ENCODE data around the gene TNFSF8.

- TF ChIP-seq CTCF (IDR thresholded peaks at IDR 0.05; ENCODE audit: insufficient read depth, low read length, poor library complexity, severe bottlenecking): no peak
- no peak for TF ChIP-seq EZH2phosphoT487 (conservative IDR thresholded peaks at IDR 0.05; ENCODE audit: low read length)
These were observed 37.0 kb downstream of the TNFSF8 start for GRCh38 chr9:114893221-114894010.
